Esophagus mucosa (tissue), 1 donor: ENCODE data around the gene PLCB1. TPM values are rescaled to one million over a fixed set of nuclear protein-coding genes. Genes with fewer than 3 reads are reported as not detected.
A peak's percentile ranks its signal among the peaks of the same experiment; 100 is the strongest.
"Not testable (repeated sequence)": the region's sequence is repeated elsewhere in the genome, so short reads cannot be mapped to it uniquely, and the experiment has no call there.

Experiments
- ATAC-seq: fragments of 200-7000 bp; cut with Tn5 transposase; one replicate; pipeline ENCODE4 v1.9.1; 2020
- total RNA-seq: library from RNA; stranded (reverse); gene quantifications from one replicate; pipeline ENCODE4 v1.2.4, GENCODE V29; 2023
- donor health status: DM: yes; HTN: yes; CAD: no.

Gene PLCB1
- total RNA-seq, 1 donor from 2014 or later: 2.7 TPM

DNA sequence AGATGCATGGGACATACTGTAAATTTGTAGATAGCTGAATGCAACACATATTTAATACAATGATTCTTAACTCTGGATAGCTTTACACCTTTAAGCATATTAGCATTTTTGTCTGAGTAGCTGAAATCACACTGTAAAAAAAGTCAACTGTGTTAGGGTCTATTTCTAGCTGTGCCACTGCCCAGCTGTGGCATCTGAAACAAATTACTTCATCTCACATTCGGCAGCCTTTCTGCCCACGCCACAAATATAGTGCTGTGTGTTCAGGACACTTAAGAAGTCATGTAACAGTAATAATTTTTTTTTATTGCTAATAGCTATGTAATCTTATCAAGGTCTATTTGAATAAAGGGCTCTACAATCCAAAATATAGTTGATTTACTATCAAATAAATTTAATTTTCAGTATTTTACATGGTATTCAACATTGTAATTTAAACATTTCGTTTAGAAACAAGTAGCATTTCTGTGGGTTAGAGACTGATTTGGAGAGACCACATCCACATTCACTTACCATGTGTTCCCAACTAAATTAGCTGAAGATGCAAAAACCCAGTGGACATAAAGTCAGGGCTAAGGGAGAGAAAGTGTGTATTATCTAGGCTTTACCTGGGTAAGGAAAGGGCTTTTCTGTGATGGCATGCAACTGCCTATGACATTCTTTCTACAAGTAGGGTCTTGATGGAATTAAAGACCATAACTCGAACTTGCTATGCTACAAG lies 276.7 kb downstream of the PLCB1 start:
- no peak for ATAC-seq

- no peak for ATAC-seq
These were observed 281.6 kb downstream of the PLCB1 start for GRCh38 chr20:8413691-8414090.

GRCh38 chr20:8414586-8415274 lies 282.7 kb downstream of the PLCB1 start:
- peak; percentile 45 for ATAC-seq

GRCh38 chr20:8421981-8422380 lies 289.9 kb downstream of the PLCB1 start:
- ATAC-seq: no peak

DNA sequence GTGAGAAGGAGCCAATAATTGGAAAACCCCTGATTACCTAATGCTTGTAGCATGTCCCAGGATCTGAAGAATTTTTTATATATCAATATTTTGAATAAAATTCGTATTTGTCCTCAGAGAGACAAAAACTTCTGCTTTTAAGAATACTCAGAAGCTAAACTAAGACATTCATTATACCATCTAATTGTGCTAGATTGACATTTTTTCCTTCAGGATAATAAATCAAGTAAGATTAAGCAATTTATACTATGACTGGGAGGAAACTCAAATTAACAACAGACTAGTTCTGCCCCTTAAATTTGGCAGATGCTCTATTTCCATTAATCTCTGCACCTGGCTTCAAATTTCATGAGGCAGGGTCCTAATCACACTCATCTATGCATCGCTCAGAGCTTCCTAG lies 291.4 kb downstream of the PLCB1 start:
- no peak for ATAC-seq

GRCh38 chr20:8424010-8424409 lies 291.9 kb downstream of the PLCB1 start:
- no peak for ATAC-seq

DNA sequence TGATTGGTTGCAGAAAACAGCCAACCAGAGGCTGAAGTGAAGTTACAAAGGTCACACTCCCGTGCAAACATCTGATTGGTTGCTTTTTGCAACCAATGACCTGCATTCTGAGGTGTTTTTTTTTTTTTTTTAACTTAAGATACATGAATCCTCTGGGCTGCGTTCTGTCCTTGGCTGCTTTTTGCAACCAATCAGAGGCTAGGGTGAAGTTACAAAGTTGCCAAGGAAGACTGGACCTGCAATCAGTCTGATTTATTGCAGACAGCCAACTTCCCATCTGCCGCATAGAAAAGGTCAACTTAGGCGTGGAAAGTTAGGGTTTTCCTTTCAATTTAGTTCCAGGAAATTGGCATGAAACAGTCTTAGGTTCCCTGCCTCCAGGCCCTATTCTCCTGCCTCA lies 292.9 kb downstream of the PLCB1 start:
- ATAC-seq: no peak

DNA sequence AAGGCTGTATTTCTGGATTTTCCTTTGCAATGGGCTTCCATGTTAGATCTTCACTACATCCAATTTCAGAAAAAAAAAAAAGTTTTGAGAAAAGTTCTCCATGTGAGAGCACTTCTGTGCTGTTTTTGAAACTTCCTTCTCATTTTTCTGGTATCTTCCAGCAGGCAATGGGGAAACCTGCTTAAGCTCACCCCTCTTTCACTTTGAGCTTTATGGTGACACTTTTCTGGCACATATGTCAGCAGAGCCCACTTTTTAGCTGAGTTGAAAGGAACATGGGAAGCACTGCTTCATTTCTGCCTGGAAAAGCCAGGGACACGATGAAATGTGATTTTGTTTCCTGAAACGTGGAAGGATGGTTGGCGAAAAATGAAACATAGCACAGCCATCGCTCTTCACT lies 293.7 kb downstream of the PLCB1 start:
- ATAC-seq: no peak

DNA sequence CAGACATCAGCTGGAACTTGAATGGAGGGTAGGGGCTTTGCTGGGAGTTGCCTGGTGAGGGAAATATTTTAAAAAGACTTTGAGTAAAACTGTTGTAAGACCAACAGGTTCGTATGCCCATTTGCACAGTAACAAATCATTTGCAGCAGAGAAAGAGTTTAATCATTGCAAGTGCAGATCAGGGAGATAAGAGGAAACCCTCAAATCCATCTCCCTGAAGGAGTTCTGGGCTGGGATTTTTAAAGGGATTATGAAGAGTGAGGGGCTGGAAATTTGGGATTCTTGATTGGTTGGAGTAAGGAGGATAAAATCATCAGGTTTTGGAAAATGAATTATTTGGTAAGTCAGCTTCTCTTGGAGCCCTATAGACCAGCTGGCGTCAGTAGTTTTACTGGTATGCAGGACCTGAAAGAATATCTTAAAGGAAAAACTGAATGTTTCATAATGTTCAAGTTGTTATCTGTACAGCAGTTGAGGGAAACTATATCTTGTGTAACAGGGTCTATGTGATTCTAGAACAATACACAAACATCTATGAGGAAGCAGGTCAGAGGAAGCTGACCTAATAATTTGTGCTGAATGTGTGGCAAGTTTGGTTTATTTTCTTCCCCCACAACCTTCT lies 295.5 kb downstream of the PLCB1 start:
- ATAC-seq: no peak

GRCh38 chr20:8428988-8429387 lies 296.9 kb downstream of the PLCB1 start:
- no peak for ATAC-seq

GRCh38 chr20:8431538-8432434 lies 299.7 kb downstream of the PLCB1 start:
- no peak for ATAC-seq

- no peak for ATAC-seq
These were observed 300.5 kb downstream of the PLCB1 start for GRCh38 chr20:8432435-8433148.

- ATAC-seq: no peak
These were observed 301.2 kb downstream of the PLCB1 start for GRCh38 chr20:8433291-8433690.

DNA sequence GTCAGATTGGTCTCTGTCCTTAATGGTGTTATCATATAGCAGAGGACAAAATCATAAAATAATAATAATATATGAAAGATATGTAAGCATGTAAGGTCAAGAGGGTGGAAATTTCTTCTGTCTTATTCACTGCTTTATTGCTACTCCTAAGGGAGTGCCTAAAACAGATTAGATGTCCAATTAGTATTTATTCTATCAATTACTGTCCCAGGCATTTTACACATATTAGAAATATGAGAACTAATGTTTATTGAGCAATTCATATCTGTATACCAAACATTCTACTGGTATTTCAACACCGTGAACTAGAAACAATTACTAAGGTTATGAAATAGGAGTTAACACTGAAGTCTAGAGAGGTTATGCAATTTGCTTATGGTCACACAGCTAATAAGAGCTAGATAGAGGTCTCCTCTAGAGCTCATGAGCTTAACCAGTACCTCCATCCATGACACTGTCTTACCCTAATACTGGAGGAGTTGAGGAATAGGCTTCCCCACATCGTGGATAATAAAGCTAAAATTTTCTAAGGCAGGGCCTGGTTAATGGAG lies 302.3 kb downstream of the PLCB1 start:
- no peak for ATAC-seq

DNA sequence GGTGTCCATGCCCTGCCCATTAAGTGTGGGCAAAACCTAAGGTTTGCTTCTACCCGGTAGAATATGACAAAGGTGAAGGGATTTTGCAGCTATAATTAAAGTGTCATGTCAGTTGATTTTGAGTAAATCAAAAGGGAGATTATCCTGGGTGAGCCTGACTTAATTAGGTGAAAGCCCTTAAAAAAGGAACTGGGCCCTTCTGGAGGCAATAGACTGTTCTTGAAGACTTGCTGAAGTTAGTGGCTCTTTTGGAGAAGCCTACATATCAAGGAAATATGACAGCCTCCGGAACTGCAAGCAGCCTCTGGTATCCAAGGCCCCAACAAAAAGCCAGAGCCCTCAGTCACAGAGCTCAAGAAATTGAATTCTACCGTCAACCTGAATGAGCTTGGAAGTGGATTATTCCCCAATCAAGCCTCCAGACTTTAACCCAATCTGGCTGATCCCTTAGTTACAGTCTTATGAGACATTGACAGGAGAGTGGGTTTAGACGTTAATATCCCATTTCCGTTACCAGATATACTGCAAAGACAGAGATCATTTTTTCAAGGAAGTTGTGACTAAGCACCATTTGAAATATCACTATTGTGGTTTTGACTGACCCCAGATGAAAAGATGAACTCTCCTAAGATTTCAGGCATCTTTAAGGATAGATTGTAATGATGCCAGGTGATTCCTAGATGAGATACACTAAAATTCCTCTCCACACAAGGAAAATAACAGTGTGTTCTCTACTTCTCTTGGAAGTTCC lies 303.4 kb downstream of the PLCB1 start:
- no peak for ATAC-seq

GRCh38 chr20:8436938-8437337 lies 304.9 kb downstream of the PLCB1 start:
- ATAC-seq: not testable (repeated sequence)

DNA sequence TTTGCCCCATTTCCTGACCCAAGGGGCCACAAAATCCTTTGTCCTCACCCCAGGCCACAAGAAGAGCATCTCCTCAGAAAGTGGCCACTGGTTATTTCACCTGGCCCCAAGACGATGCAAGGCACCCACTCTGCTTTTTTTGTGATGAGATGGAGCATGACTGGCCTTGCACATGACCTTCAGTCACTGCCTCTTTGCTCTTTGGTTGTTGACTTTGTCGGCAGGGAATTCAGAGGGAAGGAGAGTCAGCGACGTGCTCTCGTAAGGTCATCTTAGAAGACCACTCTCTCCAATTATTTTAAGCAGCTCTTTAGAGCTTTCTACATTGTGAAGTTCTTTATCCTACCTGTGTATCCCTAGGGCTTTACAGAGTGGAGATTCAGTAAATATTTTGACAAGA lies 306.7 kb downstream of the PLCB1 start:
- ATAC-seq: no peak

DNA sequence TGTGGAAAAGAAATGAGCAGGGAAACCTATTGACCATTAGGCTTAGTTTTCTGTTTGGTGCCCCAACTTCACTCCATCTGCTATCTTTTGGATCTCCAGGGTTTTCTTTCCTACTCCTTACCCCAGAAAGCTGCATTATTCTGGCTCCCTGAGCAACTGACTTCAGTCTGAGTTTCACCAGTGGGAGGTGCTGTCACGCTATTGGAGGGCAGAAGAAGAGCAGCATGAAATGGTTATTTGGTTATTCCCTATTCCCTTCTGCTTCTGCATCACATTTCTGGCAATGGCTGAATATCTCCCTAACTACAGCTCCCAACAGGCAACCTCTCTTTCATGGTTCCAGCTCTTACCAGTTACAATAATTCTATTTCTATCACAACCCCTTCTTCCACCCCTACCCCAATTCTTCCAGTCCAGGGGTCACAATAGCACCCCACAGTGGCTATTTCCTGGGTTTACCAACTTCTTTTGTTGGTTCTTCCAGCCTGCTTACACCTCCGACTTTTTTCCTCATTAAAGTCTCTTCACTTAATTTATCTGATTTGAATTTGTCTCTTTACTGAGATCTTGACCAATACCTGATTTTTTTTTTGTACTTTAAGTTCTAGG lies 311.5 kb downstream of the PLCB1 start:
- no peak for ATAC-seq

DNA sequence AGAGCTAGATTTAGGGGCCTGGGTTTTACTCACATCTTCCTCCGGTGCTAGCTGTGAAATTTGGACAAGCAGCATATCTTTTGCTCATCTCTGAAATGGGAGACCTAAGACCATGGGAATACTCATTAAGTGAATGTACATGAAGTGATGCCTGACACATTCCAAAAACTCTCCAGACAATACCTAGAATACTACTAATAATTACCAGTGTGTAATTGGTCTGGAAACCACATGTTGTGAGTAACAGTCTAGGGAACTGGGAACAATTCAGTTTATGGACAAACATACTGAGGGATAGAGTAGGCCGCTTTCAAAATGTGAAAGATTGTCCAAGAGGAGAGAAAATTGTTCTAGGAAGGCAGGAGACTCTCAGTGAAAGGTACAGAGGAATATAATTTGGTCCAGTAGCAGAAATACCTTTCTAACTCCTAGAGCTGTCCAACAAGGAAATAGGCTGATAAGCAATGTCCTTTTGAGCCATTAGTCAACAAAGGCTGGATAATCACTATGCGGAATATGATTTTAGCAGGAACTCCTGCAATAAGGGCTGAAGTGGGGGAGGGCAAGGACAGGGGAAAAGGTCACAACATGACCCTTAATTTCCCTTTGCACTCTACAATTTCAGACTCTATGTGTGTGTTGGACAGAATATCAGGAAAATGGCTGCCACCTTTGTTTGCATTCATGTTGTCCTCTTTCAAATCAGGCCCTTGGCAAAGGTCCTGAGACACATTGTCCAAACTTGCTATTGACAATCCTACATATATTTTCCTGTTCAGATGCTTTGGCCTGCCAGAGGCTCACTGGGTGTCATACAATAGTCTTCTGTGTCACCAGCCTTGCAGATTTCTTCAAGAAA lies 315.4 kb downstream of the PLCB1 start:
- ATAC-seq: no peak

DNA sequence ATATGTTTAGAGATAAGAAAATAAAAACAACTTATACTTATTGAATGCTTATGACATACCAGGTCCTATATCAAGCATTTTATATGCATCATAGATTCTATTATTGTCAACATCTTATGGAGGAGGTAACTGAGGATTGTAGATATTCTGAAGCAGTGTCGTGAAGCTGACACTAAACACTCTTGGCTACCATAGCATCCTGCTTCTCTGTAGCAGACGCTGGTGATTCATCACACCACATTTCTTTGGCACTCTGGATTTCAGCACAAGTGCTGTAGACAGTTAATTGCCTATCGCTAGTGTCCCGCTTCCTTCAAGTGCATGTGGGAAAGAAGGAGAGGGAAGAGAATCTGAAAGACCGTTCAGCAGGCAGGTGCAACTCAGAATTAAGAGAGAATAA lies 317.1 kb downstream of the PLCB1 start:
- no peak for ATAC-seq
